ENCODE data around the gene FAM219B. TPM values are rescaled to one million over a fixed set of nuclear protein-coding genes. Genes with fewer than 3 reads are reported as not detected.

The FAM219B gene
- total RNA-seq: 100 to 1,000 TPM in 1 of 7 donors, 10 to 100 TPM in 6; 31.0 to 125 (median 67.4) TPM
- polyA plus RNA-seq: 10 to 100 TPM; 35.1 to 67.9 TPM
- long read RNA-seq, donor 1, transcript FAM219B-202 (5 exons, 587 nt): minor isoform, 7 of 82 reads
- long read RNA-seq, donor 1, transcript FAM219B-217 (4 exons, 3,219 nt): major isoform, 20 of 82 reads
- long read RNA-seq, donor 1, transcript FAM219B-212 (4 exons, 1,249 nt): minor isoform, 6 of 82 reads
- long read RNA-seq, donor 1, transcript FAM219B-201 (5 exons, 3,550 nt): minor isoform, 16 of 82 reads
- long read RNA-seq, donor 1, partial matches to known transcripts: 2 of 82 reads
- long read RNA-seq, donor 1, other reads (novel, unspliced or antisense): 27 of 82 reads
- long read RNA-seq, donor 2, partial matches to known transcripts: 0 of 5 reads
- long read RNA-seq, donor 2, other reads (novel, unspliced or antisense): 0 of 5 reads
- long read RNA-seq, donor 3, transcript FAM219B-201 (5 exons, 3,550 nt): major isoform, 29 of 96 reads
- long read RNA-seq, donor 3, transcript FAM219B-217 (4 exons, 3,219 nt): minor isoform, 26 of 96 reads
- long read RNA-seq, donor 3, transcript FAM219B-202 (5 exons, 587 nt): minor isoform, 7 of 96 reads
- long read RNA-seq, donor 3, partial matches to known transcripts: 10 of 96 reads
- long read RNA-seq, donor 3, other reads (novel, unspliced or antisense): 16 of 96 reads

- peak within 1 kb of the TSS; percentile 76 for H3K4me3 ChIP-seq
- H3K27me3 ChIP-seq: no peaks in the 10 kb centered on the region
- peak within 1 kb of the TSS; percentile 73 to 78 for H3K27ac ChIP-seq
- DNase-seq: peak; percentile 90 to 94 (median 92)
- WGBS, 3 donors: 0% methylated on average over 62 to 74 of the region's 74 CpGs
- H3K4me1 ChIP-seq (ENCODE audit: insufficient read depth): peaks cover 5% of the 10 kb centered on the region
- TF ChIP-seq POLR2A (IDR thresholded peaks at IDR 0.05) (peak; percentile 93), EP300 (IDR thresholded peaks at IDR 0.05) (no peak)
- intact Hi-C loops (cut with DNase I): loop anchor here in 1 of 4 donors (10.0 kb wide), 1 partner anchor 62 kb away; the partner anchor contains the start of gene ULK3
- H3K36me3 ChIP-seq: no peaks in the 10 kb centered on the region
- H3K9me3 ChIP-seq: no peaks in the 10 kb centered on the region
Observed at GRCh38 chr15:74906450-74907162, at the start of gene FAM219B. Gene FAM219B (minus strand): TSS chr15:74906851. CDS start chr15:74906800, 51 bp downstream.

GRCh38 chr15:74955796-74956647, 49.4 kb upstream of the FAM219B start:
- Histone ChIP-seq H3K27me3 (no peaks in the 10 kb centered on the region), H3K4me1 (ENCODE audit: insufficient read depth) (peaks cover 3% of the 10 kb centered on the region), H3K36me3 (no peaks in the 10 kb centered on the region), H3K4me3 (peak overlapping the region; percentile 56), H3K9me3 (no peaks in the 10 kb centered on the region), H3K27ac (peak overlapping the region; percentile 50 to 89)
- 2 to 5% (median 3%) methylated on average over 66 to 88 of the region's 88 CpGs for WGBS, 3 donors
- intact Hi-C loops (cut with DNase I): loop anchor here in 3 of 4 donors (5.0 to 10.0 kb wide), 4 partner anchors 66 to 251 kb away; partner anchors contain the start of genes C15orf39 (in 1 of the 3), CSK (in 1 of the 3) and PPCDC (in 1 of the 3)
- peak; percentile 81 to 88 (median 84) for DNase-seq
- TF ChIP-seq CTCF (IDR thresholded peaks at IDR 0.05) (peak in 2 of 3 donors; percentile 74 to 75), POLR2A (IDR thresholded peaks at IDR 0.05) (no peak)

DNA sequence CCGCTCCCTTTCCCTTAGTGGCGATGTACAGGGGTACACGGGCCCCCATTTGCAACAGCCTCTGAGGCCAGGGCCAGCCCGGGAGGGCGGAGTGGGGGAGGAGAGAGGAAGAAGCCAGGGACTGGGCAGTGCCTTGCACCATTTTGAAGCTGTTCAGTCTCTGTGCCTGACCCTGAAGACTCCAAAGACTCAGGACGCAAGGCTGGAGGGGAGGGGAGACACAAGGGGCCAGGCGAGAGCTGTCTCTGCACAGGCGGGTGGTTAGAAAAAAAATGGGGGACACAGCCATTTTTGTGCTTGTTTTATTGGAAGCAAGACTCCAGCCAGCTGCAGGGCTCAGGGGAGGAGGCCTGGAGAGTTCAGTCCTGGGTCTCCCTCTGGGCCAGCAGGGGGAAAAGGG, 48.4 kb upstream of the FAM219B start:
- H3K4me1 ChIP-seq (ENCODE audit: insufficient read depth): peaks cover 3% of the 10 kb centered on the region
- intact Hi-C loops (cut with DNase I): loop anchor here in 3 of 4 donors (5.0 to 10.0 kb wide), 4 partner anchors 67 to 252 kb away; partner anchors contain the start of genes C15orf39 (in 1 of the 3), CSK (in 1 of the 3) and PPCDC (in 1 of the 3)
- 5 to 15% (median 13%) methylated on average over 8 of the region's 8 CpGs for WGBS, 3 donors
- peak overlapping the region; percentile 50 to 89 for H3K27ac ChIP-seq
- H3K4me3 ChIP-seq: peak overlapping the region; percentile 56
- no peaks in the 10 kb centered on the region for H3K36me3 ChIP-seq
- H3K9me3 ChIP-seq: no peaks in the 10 kb centered on the region
- DNase-seq: peak in 4 of 5 donors; percentile 29 to 48 (median 37)
- TF ChIP-seq EP300 (IDR thresholded peaks at IDR 0.05): no peak
- TF ChIP-seq CTCF (IDR thresholded peaks at IDR 0.05): no peak
- TF ChIP-seq POLR2A (IDR thresholded peaks at IDR 0.05): no peak
- H3K27me3 ChIP-seq: no peaks in the 10 kb centered on the region

DNA sequence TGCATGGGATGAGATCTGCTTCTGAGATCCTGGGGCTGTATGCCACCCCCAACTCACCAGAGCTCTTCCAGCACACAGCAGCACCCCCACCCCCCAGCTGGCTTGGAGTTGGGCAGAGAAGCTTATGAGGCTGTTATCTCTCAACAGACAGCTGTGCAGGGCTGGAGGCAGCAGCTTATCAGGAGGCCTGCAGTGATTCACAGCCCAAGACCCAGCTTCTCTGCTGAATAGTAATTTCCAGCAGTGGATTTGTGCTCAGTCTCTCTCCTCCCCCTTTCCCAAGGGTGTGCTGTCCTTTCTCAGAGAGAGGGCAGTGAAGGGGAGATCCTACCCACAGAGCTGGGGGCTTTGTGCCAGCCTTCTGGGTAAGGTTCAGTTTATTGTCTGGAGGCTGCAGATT, 47.9 kb upstream of the FAM219B start:
- TF ChIP-seq CTCF (IDR thresholded peaks at IDR 0.05) (no peak), POLR2A (IDR thresholded peaks at IDR 0.05) (no peak), EP300 (IDR thresholded peaks at IDR 0.05) (no peak)
- Histone ChIP-seq H3K4me1 (ENCODE audit: insufficient read depth) (peaks cover 3% of the 10 kb centered on the region), H3K36me3 (no peaks in the 10 kb centered on the region), H3K9me3 (no peaks in the 10 kb centered on the region), H3K4me3 (peak overlapping the region; percentile 56), H3K27me3 (no peaks in the 10 kb centered on the region), H3K27ac (peak overlapping the region in 1 of 2 donors; percentile 89)
- intact Hi-C loops (cut with DNase I): loop anchor here (5.0 to 10.0 kb wide), 5 partner anchors 172 to 572 kb away; partner anchors contain the start of genes C15orf39 (in 1 of the 4) and CSK (in 1 of the 4)
- DNase-seq: peak; percentile 63 to 80 (median 78)

All from ovary (tissue), 10 donors.